Transverse colon (tissue), 4 donors: ENCODE data around the gene SYNJ2. TPM values are rescaled to one million over a fixed set of nuclear protein-coding genes. Genes with fewer than 3 reads are reported as not detected.
A peak's percentile ranks its signal among the peaks of the same experiment; 100 is the strongest.

Source experiments
- DNase-seq: peaks from one replicate; pipeline ENCODE4 v3.0.0-alpha.2; 2019
- H3K27ac ChIP-seq, 4 donors: fragments of 200-600 bp; sonication (generic); 2 replicates each; pipeline ENCODE4 v1.5.1; 2016 to 2018; ENCODE audit warnings: inconsistent platforms in 4 of 4
- H3K27me3 ChIP-seq: fragments of 200-600 bp; sonication (generic); 2 replicates; pipeline ENCODE4 v1.5.1; 2017; ENCODE audit warnings: inconsistent platforms
- H3K36me3 ChIP-seq, 4 donors: fragments of 200-600 bp; sonication (generic); 2 replicates each; pipeline ENCODE4 v1.5.1; 2017 to 2019; ENCODE audit warnings: inconsistent platforms in 4 of 4
- H3K4me1 ChIP-seq, 4 donors: fragments of 200-600 bp; sonication (generic); 2 replicates each; pipeline ENCODE4 v1.5.1; 2017 to 2020; ENCODE audit warnings: inconsistent platforms in 4 of 4
- H3K4me3 ChIP-seq, 4 donors: fragments of 200-600 bp; sonication (generic); 1 replicate in 1 of 4; 2 replicates in 3 of 4; pipeline versions ENCODE4 v1.5.1 to v1.6.1; 2017 to 2019; ENCODE audit warnings: inconsistent platforms in 4 of 4
- H3K9me3 ChIP-seq, 2 donors: fragments of 200-600 bp; sonication (generic); 2 replicates each; pipeline ENCODE4 v1.5.1; 2017 to 2019; ENCODE audit warnings: inconsistent platforms in 2 of 2
- CTCF ChIP-seq, 5 experiments: fragments of 200-600 bp in 3 of 5; fragments of 450-650 bp in 2 of 5; sonication (generic) in 3 of 5; IDR thresholded peaks; 1 replicate in 2 of 5; 2 replicates in 3 of 5; pipeline ENCODE4 v1.5.1; 2016 to 2017; ENCODE audit warnings: antibody characterized with exemption in 5 of 5, inconsistent platforms in 3 of 5, mild to moderate bottlenecking in 2 of 5, moderate library complexity in 1 of 5
- EP300 ChIP-seq: sonication (generic); formaldehyde crosslinking; IDR thresholded peaks from one replicate; pipeline ENCODE4 v1.6.1; 2017; ENCODE audit warnings: antibody characterized with exemption, low read depth
- POLR2A ChIP-seq: fragments of 450-650 bp; IDR thresholded peaks from one replicate; pipeline ENCODE4 v1.6.1; 2016; ENCODE audit warnings: antibody characterized with exemption, mild to moderate bottlenecking, moderate library complexity
- POLR2AphosphoS5 ChIP-seq, 3 donors: sonication (generic); formaldehyde crosslinking; IDR thresholded peaks; one replicate each; pipeline ENCODE4 v1.6.1; 2016; ENCODE audit warnings: antibody characterized with exemption in 3 of 3
- WGBS, 2 donors: methylation state at CpG; one replicate each; pipeline ENCODE4 v1.1.5; 2018; ENCODE audit warnings: low coverage in 1 of 2; 5-methylcytosine and 5-hydroxymethylcytosine counted together
- in situ Hi-C, 4 donors: fragments of 200-750 bp; cut with MboI; loops; one replicate each; pipeline versions ENCODE4 v1.15.0 to v1.15.1; 2017; ENCODE audit warnings: low sequenced_read_pairs in 3 of 4, low pct_ligation_motif_present in 1 of 4, low pct_unique_long_range_greater_than_20kb in 1 of 4
- intact Hi-C: fragments of 100-400 bp; cut with DNase I; formaldehyde crosslinking; loops from one replicate; pipeline ENCODE4 v1.15.1; 2023; ENCODE audit warnings: low total_unique reads
- total RNA-seq, 4 donors: library from RNA; depleted of rRNA; stranded (reverse); fragments of >200 nt; gene quantifications; one replicate each; pipeline ENCODE4 v1.1.0, GENCODE V29; 2016

The SYNJ2 gene
- total RNA-seq, 4 donors from 2014 or later, result 27.8 to 42.6 (median 31.8) TPM

GRCh38 chr6:158060455-158061360, 79.0 kb downstream of the SYNJ2 start:
- Histone ChIP-seq H3K9me3 (no peaks in the 10 kb centered on the region), H3K4me3 (no peak overlapping the region), H3K4me1 (peaks cover 13 to 18% (median 16%) of the 10 kb centered on the region in 4 donors), H3K27ac (peak overlapping the region; percentile 74 to 81 (median 76)), H3K36me3 (peaks cover 0 to 5% (median 0%) of the 10 kb centered on the region in 4 donors), H3K27me3 (no peaks in the 10 kb centered on the region)
- WGBS, 2 donors, result 42 to 52% methylated on average over 4 to 11 of the region's 11 CpGs
- intact Hi-C loops, result no loop called here
- TF ChIP-seq CTCF (IDR thresholded peaks at IDR 0.05) (no peak), POLR2AphosphoS5 (IDR thresholded peaks at IDR 0.05) (peak; percentile 17 to 54 (median 24)), EP300 (no peak), POLR2A (peak; percentile 6)
- DNase-seq, result peak; percentile 62
- in situ Hi-C loops, result loop anchor here in 2 of 4 donors (10.0 to 25.0 kb wide), 2 partner anchors 298 to 306 kb away; no protein-coding TSS in a partner anchor

GRCh38 chr6:158061361-158061708, 79.7 kb downstream of the SYNJ2 start:
- TF ChIP-seq EP300 (no peak), POLR2AphosphoS5 (IDR thresholded peaks at IDR 0.05) (no peak), POLR2A (no peak), CTCF (IDR thresholded peaks at IDR 0.05) (no peak)
- WGBS, 2 donors, result 83% methylated on average over 5 of the region's 5 CpGs; no CpG with 5 or more reads in 1 of the 2 donors
- H3K27ac ChIP-seq, result peak overlapping the region; percentile 74 to 81 (median 76)
- peaks cover 13 to 18% (median 16%) of the 10 kb centered on the region in 4 donors for H3K4me1 ChIP-seq
- no peak overlapping the region for H3K4me3 ChIP-seq
- H3K27me3 ChIP-seq, result no peaks in the 10 kb centered on the region
- intact Hi-C loops, result no loop called here
- DNase-seq, result no peak
- in situ Hi-C loops, result loop anchor here in 2 of 4 donors (10.0 to 25.0 kb wide), 2 partner anchors 299 to 307 kb away; no protein-coding TSS in a partner anchor
- H3K36me3 ChIP-seq, result peaks cover 0 to 9% (median 0%) of the 10 kb centered on the region in 4 donors
- H3K9me3 ChIP-seq, result no peaks in the 10 kb centered on the region

- intact Hi-C loops, result no loop called here
- WGBS, 2 donors, result 96 to 100% methylated on average over 1 to 29 of the region's 29 CpGs
- H3K36me3 ChIP-seq, result peaks cover 0 to 14% (median 0%) of the 10 kb centered on the region in 4 donors
Measured at GRCh38 chr6:158061709-158062461, 80.2 kb downstream of the SYNJ2 start.

More at GRCh38 chr6:158061709-158062461, 80.2 kb downstream of the SYNJ2 start:
- Histone ChIP-seq H3K27ac (peak overlapping the region in 1 of 4 donors; percentile 75), H3K4me1 (peaks cover 13 to 18% (median 16%) of the 10 kb centered on the region in 4 donors), H3K4me3 (no peak overlapping the region), H3K27me3 (no peaks in the 10 kb centered on the region), H3K9me3 (no peaks in the 10 kb centered on the region)
- in situ Hi-C loops, result loop anchor here in 2 of 4 donors (10.0 to 25.0 kb wide), 2 partner anchors 300 to 307 kb away; no protein-coding TSS in a partner anchor
- no peak for DNase-seq
- TF ChIP-seq CTCF (IDR thresholded peaks at IDR 0.05) (no peak), POLR2AphosphoS5 (IDR thresholded peaks at IDR 0.05) (no peak), EP300 (no peak), POLR2A (no peak)
